ENCODE measurements around the gene NTRK3.
A peak's percentile ranks its signal among the peaks of the same experiment; 100 is the strongest.

NTRK3 gene

GRCh38 chr15:88256279-88257230 lies at the start of gene NTRK3:
TSS of gene NTRK3 (minus strand) at chr15:88256739. CDS start at chr15:88256153, 586 bp downstream.
- DNase-seq (ENCODE audit: low read depth in 2 of 2, low spot score in 1 of 2), result no peak

- no peak for DNase-seq (ENCODE audit: low read depth in 2 of 2, low spot score in 1 of 2)
Measured at GRCh38 chr15:88303395-88303794, 46.9 kb upstream of the NTRK3 start.

GRCh38 chr15:88302373-88302772 lies 45.8 kb upstream of the NTRK3 start:
- DNase-seq (ENCODE audit: low read depth in 2 of 2, low spot score in 1 of 2), result no peak

GRCh38 chr15:88301311-88301710 lies 44.8 kb upstream of the NTRK3 start:
- no peak for DNase-seq (ENCODE audit: low read depth in 2 of 2, low spot score in 1 of 2)

- no peak for DNase-seq (ENCODE audit: low read depth in 2 of 2, low spot score in 1 of 2)
Measured at GRCh38 chr15:88300861-88301260, 44.3 kb upstream of the NTRK3 start.

- no peak for DNase-seq (ENCODE audit: low read depth in 2 of 2, low spot score in 1 of 2)
Measured at GRCh38 chr15:88300089-88300488, 43.5 kb upstream of the NTRK3 start.

GRCh38 chr15:88299497-88299896 lies 43.0 kb upstream of the NTRK3 start:
- no peak for DNase-seq (ENCODE audit: low read depth in 2 of 2, low spot score in 1 of 2)

- no peak for DNase-seq (ENCODE audit: low read depth in 2 of 2, low spot score in 1 of 2)
Measured at GRCh38 chr15:88288661-88289060, 32.1 kb upstream of the NTRK3 start.

- DNase-seq (ENCODE audit: low read depth in 2 of 2, low spot score in 1 of 2), result no peak
Measured at GRCh38 chr15:88288206-88288605, 31.7 kb upstream of the NTRK3 start.

GRCh38 chr15:88284318-88284998 lies 27.9 kb upstream of the NTRK3 start:
- no peak for DNase-seq (ENCODE audit: low read depth in 2 of 2, low spot score in 1 of 2)

- no peak for DNase-seq (ENCODE audit: low read depth in 2 of 2, low spot score in 1 of 2)
Measured at GRCh38 chr15:88282614-88283013, 26.1 kb upstream of the NTRK3 start.

- DNase-seq (ENCODE audit: low read depth in 2 of 2, low spot score in 1 of 2), result no peak
Measured at GRCh38 chr15:88276821-88277410, 20.4 kb upstream of the NTRK3 start.

- no peak for DNase-seq (ENCODE audit: low read depth in 2 of 2, low spot score in 1 of 2)
Measured at GRCh38 chr15:88275804-88276203, 19.3 kb upstream of the NTRK3 start.

GRCh38 chr15:88274553-88275460 lies 18.3 kb upstream of the NTRK3 start:
- DNase-seq (ENCODE audit: low read depth in 2 of 2, low spot score in 1 of 2), result peak in 1 of 2 donors; percentile 9

- DNase-seq (ENCODE audit: low read depth in 2 of 2, low spot score in 1 of 2), result no peak
Measured at GRCh38 chr15:88272421-88272820, 15.9 kb upstream of the NTRK3 start.

- DNase-seq (ENCODE audit: low read depth in 2 of 2, low spot score in 1 of 2), result no peak
Measured at GRCh38 chr15:88269356-88270062, 13.0 kb upstream of the NTRK3 start.

- DNase-seq (ENCODE audit: low read depth in 2 of 2, low spot score in 1 of 2), result no peak
Measured at GRCh38 chr15:88267720-88268119, 11.2 kb upstream of the NTRK3 start.

- DNase-seq (ENCODE audit: low read depth in 2 of 2, low spot score in 1 of 2), result no peak
Measured at GRCh38 chr15:88266170-88266569, 9.6 kb upstream of the NTRK3 start.

- no peak for DNase-seq (ENCODE audit: low read depth in 2 of 2, low spot score in 1 of 2)
Measured at GRCh38 chr15:88264622-88265021, 8.1 kb upstream of the NTRK3 start.

GRCh38 chr15:88262064-88262463 lies 5.5 kb upstream of the NTRK3 start:
- DNase-seq (ENCODE audit: low read depth in 2 of 2, low spot score in 1 of 2), result no peak

Measured in stimulated activated CD8-positive, alpha-beta memory T cell treated with anti-CD3 and anti-CD28 coated beads, Interleukin-4, amount 100 ng/mL, for 1 hour (primary cell).